H54 (cell line): ENCODE measurements around the gene ERC2.

Source experiments
- DNase-seq: peaks from one replicate; pipeline ENCODE4 v3.0.0; 2011; ENCODE audit warnings: low spot score, mixed read lengths; ENCODE audit not compliant: insufficient read length
- FAIRE-seq: peaks from 3 replicates; lab custom pipeline; 2011; peaks lifted over from hg19 to GRCh38; lab: Jason Lieb, UNC
- POLR2A ChIP-seq: IDR thresholded peaks from 2 replicates; pipeline ENCODE4 v1.6.1; 2011; ENCODE audit warnings: low read depth, mild to moderate bottlenecking, low read length

The ERC2 gene

GRCh38 chr3:56130036-56130435 lies 338.2 kb downstream of the ERC2 start:
- no peak for FAIRE-seq

DNA sequence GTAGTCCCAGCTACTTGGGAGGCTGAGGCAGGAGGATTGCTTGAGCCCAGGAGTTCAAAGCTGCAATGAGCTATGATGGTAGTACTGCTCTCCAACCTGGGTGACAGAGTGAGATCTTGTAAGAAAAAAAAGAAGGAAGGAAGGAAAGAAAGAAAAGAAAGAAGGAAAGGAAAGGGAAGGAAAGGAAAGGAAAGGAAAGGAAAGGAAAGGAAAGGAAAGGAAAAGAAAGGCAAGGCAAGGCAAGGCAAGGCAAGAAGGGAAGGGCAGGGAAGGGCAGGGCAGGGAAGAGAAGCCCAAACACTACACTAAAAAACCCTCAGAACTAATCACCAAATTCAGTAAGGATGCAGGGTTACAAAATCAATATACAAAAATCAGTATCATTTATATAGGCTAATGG lies 341.6 kb downstream of the ERC2 start:
- DNase-seq (no peak), FAIRE-seq (no peak)
- no peak for TF ChIP-seq POLR2A

More at GRCh38 chr3:56130036-56130435, 338.2 kb downstream of the ERC2 start:
- no peak for DNase-seq
- TF ChIP-seq POLR2A, result no peak

DNA sequence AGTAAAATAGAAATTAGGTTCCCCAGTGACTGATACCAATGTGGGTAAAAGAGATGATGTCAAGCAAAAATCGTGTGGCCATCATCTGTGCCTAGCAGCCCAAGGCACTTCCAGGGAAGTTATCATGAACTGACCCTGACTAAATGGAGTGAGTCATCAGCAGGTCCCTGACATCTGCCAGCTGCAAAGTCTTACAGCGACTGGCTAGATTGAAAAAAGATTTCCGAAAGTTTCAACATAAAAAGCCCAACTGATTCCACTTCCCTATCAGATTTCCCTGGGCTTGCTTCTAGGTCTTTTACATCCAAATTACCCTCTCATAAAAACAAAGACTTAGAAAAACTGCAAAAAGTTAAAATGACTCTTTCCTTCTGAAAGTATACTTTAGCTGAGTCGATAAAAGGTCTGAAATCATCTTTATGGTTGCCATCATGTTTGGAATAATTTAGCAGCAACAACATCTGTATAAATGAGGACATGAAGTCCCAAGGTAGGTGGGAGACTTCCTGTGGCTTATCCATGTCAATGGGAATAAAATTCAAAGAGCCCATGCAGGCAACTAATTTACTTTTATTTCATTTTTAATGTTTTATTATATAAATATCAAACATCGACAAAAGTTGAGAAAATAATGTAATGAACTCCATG lies 342.8 kb downstream of the ERC2 start:
- DNase-seq, result peak; percentile 31
- FAIRE-seq, result peak; percentile 99

DNA sequence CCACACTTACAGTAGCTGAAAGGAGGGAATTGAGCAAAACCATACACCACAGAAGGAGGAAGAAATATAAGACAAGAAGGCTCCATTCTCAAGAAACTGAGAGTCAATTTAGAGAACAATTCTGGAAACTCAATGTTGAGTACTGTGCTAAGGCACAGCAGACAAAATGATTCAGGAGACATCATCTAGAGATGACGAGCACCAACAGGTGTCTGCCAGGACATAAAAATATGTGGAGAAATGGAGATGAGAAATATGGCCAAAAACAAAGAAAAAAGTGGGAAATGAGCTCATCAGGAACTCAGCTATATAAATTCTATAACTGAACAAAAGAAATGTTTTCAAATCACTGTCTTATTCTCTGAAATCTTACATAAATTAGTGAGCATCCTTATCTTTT lies 343.7 kb downstream of the ERC2 start:
- DNase-seq (no peak), FAIRE-seq (no peak)

More for the DNA sequence above, 342.8 kb downstream of the ERC2 start:
- TF ChIP-seq POLR2A, result no peak

GRCh38 chr3:56123487-56123886 lies 344.8 kb downstream of the ERC2 start:
- no peak for TF ChIP-seq POLR2A
- DNase-seq, result no peak
- FAIRE-seq, result no peak

More for the DNA sequence above, 343.7 kb downstream of the ERC2 start:
- no peak for TF ChIP-seq POLR2A

DNA sequence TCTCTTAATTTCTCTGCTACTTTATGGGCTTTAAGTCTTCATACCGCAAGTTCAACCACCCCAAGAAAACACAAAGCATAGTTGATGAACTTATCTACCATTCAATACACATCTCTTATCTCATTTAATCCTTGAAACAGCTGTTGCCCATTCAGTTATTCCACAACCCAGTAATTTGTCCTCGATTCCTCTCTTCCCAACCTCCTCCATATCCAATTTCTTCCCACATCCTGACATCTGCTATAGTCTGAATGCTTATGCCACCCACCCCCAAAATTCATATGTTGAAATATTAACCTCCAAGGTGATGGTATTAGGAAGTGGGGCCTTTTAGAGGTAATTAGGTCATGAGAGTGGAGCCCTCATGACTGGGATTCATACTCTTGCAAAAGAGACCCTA lies 345.4 kb downstream of the ERC2 start:
- TF ChIP-seq POLR2A, result no peak
- FAIRE-seq, result no peak
- no peak for DNase-seq

GRCh38 chr3:56121716-56122115 lies 346.6 kb downstream of the ERC2 start:
- FAIRE-seq, result no peak
- TF ChIP-seq POLR2A, result no peak
- DNase-seq, result no peak

DNA sequence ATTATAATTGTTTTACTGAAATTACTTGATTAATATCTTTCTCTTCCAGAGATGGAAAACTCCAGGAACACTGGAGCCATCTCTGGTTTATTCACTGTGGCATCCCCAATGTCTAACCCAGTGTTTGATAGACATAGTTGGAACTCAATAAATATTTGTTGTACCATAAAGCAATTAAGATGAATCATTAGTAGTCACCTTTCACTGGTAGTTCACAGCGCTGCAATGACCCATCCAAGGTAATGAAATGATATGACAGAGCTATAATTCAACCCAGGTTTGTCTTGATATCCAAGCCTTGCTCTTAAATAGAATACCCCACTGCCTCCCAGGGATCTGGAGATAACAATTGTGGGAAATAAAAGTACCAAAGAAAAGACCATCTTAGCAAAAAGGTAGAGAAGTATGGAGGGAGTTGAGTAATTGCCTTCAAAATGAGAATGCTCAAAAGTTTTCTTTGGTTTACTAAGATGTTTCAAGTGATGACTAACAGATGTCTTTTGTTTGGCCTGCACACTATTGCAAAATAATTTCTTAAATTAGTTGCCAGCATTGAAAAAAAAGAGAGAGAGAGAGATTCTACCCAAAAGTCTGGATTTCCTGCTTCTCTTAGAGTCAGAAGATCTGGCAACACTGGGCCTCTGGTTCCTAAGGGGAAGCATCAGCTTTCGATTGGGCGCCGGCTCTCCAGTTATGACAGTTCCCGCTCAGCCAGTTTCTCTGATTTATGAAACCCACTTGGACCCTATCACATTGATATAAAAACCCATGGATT lies 348.5 kb downstream of the ERC2 start:
- no peak for FAIRE-seq
- TF ChIP-seq POLR2A, result no peak
- no peak for DNase-seq

DNA sequence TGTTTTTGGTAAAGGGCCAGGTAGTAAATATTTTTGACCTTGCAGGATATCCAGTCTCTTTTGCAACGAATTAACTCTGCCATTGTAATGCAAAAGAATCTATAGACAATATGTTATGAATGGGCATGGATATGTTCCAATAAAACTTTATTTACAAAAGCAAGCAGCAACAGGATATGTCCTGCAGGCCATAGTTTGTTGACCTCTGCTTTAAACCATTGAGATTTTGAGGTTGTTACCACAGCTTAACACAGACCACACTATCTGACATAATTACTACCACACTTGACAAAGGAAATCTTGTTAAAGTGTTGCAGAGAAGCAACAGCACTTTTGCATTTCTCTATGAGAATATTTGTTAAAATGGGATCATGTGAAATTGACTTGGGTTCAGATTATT lies 349.3 kb downstream of the ERC2 start:
- no peak for FAIRE-seq
- no peak for TF ChIP-seq POLR2A
- no peak for DNase-seq

GRCh38 chr3:56115698-56116097 lies 352.6 kb downstream of the ERC2 start:
- FAIRE-seq (no peak), DNase-seq (no peak)
- TF ChIP-seq POLR2A, result no peak

DNA sequence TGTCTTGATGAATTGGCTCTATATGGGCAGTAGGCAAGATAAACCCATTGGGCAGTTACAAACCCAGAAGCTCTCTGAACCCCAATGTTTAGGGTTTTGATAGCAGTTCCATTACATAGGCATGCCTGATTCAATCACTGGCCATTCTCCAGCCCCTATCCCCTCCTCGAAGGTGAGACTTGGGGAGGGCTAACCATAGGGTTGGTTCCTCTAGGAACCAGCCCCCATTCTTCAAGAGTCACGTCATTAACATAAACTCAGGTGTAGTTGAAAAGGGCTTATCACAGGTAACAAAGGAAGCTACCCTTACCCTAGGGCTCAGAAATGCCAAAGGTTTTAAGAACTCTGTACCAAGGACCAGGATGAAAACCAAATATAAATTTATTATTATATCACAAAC lies 353.1 kb downstream of the ERC2 start:
- DNase-seq (no peak), FAIRE-seq (no peak)
- TF ChIP-seq POLR2A, result no peak

- no peak for DNase-seq
- FAIRE-seq, result no peak
- no peak for TF ChIP-seq POLR2A
Observed at GRCh38 chr3:56113908-56114307, 354.4 kb downstream of the ERC2 start.

- FAIRE-seq, result no peak
- DNase-seq, result no peak
- TF ChIP-seq POLR2A, result no peak
Observed at GRCh38 chr3:56113231-56113630, 355.0 kb downstream of the ERC2 start.

DNA sequence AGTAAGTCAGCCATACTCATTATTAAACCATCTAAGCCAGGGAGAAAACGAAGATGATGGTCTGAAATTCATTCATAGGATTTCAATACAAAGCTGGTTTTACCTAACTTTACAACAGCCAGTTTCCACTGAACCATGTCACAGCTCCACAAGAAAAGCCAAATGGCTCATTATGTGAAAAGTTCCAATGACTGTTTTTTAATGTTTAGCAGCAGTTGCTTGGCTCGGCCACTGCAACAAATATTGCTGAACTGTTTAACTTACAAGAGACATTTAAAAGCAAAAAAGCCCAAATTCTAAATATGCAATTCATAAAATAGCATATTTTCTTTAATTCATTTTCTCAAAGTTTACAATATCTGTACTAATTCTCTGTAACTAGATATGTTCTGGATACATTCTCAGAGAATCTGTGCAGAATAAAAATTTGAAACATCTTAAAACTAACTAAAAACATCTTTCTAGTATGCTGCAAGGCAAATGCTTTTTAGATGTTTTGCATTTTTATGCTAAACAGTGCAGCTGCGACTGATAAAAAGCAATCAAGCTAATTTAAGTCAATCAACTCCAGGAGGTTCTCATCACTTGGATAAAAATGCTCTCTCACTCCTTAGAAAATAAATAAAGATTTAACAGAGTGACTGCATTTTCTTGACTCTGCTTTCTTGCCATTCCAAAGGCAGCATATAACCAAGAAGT lies 356.5 kb downstream of the ERC2 start:
- TF ChIP-seq POLR2A, result no peak
- no peak for DNase-seq
- no peak for FAIRE-seq
